H1 (cell line): ENCODE measurements around the gene MAGT1. TPM values are rescaled to one million over a fixed set of nuclear protein-coding genes. Genes with fewer than 3 reads are reported as not detected.

Experiments
- PHF8 ChIP-seq: fragments of 200-600 bp; sonication (generic); conservative IDR thresholded peaks from 2 replicates; pipeline ENCODE4 v1.7.1; 2012; ENCODE audit warnings: low read depth, mild to moderate bottlenecking, inconsistent platforms, low read length, moderate library complexity
- polyA plus RNA-seq, 7 experiments: library from polyadenylated mRNA; depleted of rRNA in 3 of 7; stranded (reverse) in 5 of 7; unstranded in 2 of 7; fragments of >200 nt in 5 of 7; fragments of 200-250 nt in 2 of 7; gene quantifications; 1 replicate in 5 of 7; 2 replicates in 1 of 7; 4 replicates in 1 of 7; pipeline versions ENCODE4 v1.2.1 to v1.2.3, GENCODE V29; 2011 to 2013; ENCODE audit warnings: missing spikeins in 2 of 7, mixed read lengths in 2 of 7
- total RNA-seq: library from RNA; stranded (reverse); fragmentation: NEBNext Ultra II Directional; extraction: Animal tissue kit (Norgen Biotek cat#: 25700); gene quantifications from 2 replicates; pipeline ENCODE4 v1.2.1, GENCODE V29; 2021

MAGT1 gene
- total and polyA plus RNA-seq, 2 of the 8 experiments (the other 6 are each of a cell fraction or from before 2014, with no cell fraction given), result 14.4 to 47.6 TPM

GRCh38 chrX:77820091-77820727, 75.0 kb downstream of the MAGT1 start (continued):
- no peak for TF ChIP-seq PHF8
